Activated naive CD4-positive, alpha-beta T cell treated with anti-CD3 and anti-CD28 coated beads for 36 hours (primary cell): ENCODE measurements around the gene LEPROT. TPM values are rescaled to one million over a fixed set of nuclear protein-coding genes. Genes with fewer than 3 reads are reported as not detected.

Experiments
- total RNA-seq, 2 experiments: library from RNA; stranded (reverse); gene quantifications; one replicate each; pipeline ENCODE4 v1.2.3, GENCODE V29; 2021

LEPROT gene
- total RNA-seq, 2 experiments from 2014 or later: 7.2 to 14.2 TPM

Other genes with a start within 250 kb of the LEPROT start
- gene DNAJC6, start 111.1 kb upstream of the LEPROT start, total RNA-seq: 1 to 10 TPM; 2.0 to 2.6 TPM
- gene LEPR, start within 50 bp of the LEPROT start, total RNA-seq: 1 to 10 TPM; 2.0 to 2.5 TPM